GM12891 (cell line): Measurements from ENCODE around the gene IGFBP1.
"Not testable (repeated sequence)": the region's sequence is repeated elsewhere in the genome, so short reads cannot be mapped to it uniquely, and the experiment has no call there.

Source experiments
- POLR2A ChIP-seq: IDR thresholded peaks from 2 replicates; pipeline ENCODE4 v1.6.1; 2011; ENCODE audit warnings: low read depth, low read length, control low read depth
- SPI1 ChIP-seq: IDR thresholded peaks from 2 replicates; pipeline ENCODE4 v1.6.1; 2011; ENCODE audit warnings: low read depth, low read length, control low read depth

DNA sequence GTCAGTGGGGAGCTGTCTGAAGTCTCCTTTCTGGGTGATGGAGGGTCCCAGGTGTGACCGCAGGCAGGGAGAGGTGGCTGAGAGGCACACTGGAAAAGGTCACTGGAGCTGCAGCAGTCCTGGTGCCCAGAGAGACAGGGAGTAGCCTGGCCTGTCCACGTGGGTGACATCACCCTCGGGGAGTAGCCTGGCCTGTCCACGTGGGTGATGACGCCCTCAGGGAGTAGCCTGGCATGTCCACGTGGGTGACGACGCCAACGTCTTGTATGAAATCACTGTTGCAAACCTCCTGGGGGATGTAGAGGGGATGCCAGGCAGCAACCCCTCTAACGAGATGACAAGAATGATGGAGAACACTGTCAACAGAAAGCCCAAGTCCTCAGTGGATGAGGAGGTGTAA lies 35.3 kb upstream of the IGFBP1 start:
- not testable (repeated sequence) for TF ChIP-seq POLR2A, SPI1
